Left renal cortex interstitium (tissue), 4 donors: ENCODE measurements around the gene GSTT2. TPM values are rescaled to one million over a fixed set of nuclear protein-coding genes. Genes with fewer than 3 reads are reported as not detected.
"Not testable (repeated sequence)": the region's sequence is repeated elsewhere in the genome, so short reads cannot be mapped to it uniquely, and the experiment has no call there.

Experiments used
- DNase-seq, 4 donors: peaks; one replicate each; pipeline ENCODE4 v3.0.0-alpha.2; 2013; ENCODE audit warnings: low read depth in 4 of 4, low spot score in 2 of 4, missing footprints in 1 of 4
- polyA plus RNA-seq, 4 donors: library from polyadenylated mRNA; unstranded; fragments of 120-200 nt; gene quantifications; one replicate each; pipeline ENCODE4 v1.2.1, GENCODE V29; 2013; ENCODE audit not compliant: insufficient read length in 4 of 4

The GSTT2 gene
- 1 to 10 TPM in 2 of 4 donors, under 1 TPM in 2; 0.60 to 4.8 (median 1.5) TPM for polyA plus RNA-seq

- not testable (repeated sequence) for DNase-seq
Observed at GRCh38 chr22:23979557-23980240, at the start of gene GSTT2. GSTT2 (plus strand) TSS chr22:23980134.

DNA sequence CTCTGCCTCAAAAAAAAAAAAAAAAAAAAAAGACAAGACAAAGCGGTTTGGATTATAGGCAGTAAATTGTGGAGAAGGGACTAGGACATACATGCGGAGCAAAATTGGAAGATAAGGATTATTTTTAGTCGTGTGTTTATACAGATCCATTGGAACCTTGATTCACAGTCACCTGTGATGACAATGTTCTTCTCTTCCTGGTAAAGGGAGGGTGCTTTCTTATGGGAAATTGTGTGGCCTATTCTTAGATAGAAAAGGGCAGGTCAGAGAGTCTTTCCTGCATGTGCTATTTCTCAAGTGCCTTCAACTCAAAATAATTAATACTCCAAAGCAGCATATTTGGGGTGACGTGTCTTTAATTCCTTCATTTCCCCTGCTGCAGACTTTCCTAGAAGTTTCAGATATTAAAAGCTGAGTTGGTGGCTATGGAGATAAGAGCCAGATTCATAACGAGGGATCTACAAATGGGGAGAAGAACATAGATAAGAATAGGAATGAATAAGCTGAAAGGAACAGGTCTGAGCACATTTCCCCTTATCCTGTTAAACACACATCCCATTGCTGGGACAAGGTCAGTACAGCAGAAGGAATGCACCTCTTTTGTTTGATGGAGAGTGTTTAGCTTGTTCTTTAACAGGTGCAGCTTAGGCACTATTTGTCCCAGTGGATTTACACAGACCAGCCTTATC, 41.5 kb upstream of the GSTT2 start:
- no peak for DNase-seq

DNA sequence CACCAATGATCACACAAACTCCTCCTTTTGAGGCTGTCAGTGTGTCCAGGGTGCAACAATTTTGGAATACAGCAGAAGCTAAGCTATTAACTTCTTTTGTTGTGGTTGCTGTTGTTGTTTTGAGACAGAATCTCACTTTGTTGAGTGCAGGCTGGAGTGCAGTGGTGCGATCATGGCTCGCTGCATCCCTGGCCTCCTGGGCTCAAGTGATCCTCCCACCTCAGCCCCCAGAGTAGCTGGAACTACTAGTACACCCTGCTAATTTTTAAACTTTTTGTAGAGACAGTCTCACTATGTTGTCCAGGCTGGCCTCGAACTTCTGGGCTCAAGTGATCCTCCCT, 40.9 kb upstream of the GSTT2 start:
- no peak for DNase-seq

GRCh38 chr22:23940166-23940565, 39.8 kb upstream of the GSTT2 start:
- DNase-seq, result not testable (repeated sequence)

DNA sequence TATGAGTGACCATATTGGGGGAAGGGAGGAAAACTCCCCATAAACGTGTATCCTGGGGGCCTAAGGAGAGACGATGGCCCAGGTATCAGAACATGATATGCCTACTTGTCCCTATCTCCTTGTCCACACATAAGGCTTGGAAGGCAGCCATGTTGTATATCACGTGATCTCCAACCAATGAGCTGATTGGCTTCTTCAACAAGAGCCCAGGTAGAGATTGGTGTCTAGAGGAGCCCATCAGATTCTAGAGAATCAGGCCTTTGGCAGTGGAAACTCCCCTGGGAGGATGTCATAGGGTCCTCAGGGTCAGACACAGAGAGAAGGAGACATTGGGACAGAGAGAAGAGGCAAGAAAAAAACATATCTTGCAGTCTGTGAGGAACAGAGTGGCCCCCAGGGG, 32.5 kb upstream of the GSTT2 start:
- DNase-seq, result not testable (repeated sequence)

GRCh38 chr22:23949764-23950163, 30.2 kb upstream of the GSTT2 start:
- not testable (repeated sequence) for DNase-seq

DNA sequence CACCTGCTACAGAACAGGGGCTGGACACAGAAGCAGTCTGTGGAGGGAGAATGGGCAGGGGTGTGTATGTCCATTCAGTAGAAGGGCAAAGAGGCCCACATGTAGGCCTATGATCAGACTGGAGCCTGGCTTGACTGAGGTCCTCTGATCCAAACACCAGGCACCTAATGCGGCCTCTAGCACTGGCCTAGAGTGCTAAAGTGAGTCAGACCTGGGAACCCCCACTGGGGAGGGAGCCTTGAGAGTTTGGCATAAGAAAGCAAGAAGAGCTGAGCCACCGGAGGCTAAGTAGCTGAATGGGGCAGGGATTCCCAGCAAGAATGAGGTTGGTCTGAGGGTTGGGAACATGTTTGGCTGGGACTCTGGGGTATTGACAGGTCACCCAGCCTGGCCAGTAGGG, 28.6 kb upstream of the GSTT2 start:
- not testable (repeated sequence) for DNase-seq

DNA sequence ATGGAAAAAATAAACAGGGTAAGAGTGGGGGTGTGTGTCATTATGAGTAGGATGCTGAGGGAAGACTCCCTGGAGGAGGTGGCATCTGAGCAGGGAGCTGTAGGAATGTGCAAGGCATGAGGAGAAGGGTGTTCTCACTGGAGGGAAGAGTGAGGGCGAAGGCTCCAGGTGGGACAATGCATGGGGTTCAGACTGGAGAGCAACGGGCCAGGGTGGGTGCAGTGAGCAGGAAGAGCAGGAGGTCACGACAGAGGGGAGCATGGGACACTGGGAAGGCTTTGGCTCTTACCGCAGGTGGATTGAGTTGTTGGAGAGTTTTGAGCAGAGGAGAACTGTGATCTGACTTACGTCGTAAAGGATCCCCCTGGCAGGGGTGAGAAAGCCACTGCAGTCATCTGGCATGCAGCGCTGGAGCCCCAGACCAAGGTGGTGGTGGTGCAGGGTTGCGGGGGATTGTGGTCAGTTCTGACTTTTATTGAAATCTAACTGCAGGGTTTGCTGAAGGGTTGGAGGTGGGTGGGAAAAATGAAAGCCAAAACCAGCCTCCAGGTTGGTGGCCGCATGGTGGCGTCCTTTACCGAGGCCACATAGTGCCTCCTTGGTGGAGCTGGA, 27.0 kb upstream of the GSTT2 start:
- DNase-seq, result not testable (repeated sequence)

DNA sequence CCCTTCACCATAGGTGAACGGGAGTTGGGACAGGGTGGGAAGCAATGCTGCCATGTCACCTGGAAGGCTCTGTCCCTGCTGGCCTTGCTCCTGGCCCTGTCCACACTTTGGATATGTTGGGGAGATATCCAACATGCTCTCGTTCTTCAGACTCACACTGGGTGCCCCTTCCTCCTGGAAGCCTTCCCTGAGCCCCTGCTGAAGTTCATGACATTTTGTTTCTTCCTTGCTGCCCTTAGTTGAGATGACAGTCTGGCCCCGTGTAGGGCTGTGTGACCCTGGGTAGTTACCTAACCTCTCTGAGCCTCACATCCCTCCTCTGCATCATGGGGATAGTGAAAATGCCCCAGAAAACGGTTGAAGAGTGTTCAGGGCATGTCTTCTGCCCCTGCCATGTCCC, 26.4 kb upstream of the GSTT2 start:
- DNase-seq, result not testable (repeated sequence)

- DNase-seq, result not testable (repeated sequence)
Observed at GRCh38 chr22:23954193-23954990, 25.5 kb upstream of the GSTT2 start.

DNA sequence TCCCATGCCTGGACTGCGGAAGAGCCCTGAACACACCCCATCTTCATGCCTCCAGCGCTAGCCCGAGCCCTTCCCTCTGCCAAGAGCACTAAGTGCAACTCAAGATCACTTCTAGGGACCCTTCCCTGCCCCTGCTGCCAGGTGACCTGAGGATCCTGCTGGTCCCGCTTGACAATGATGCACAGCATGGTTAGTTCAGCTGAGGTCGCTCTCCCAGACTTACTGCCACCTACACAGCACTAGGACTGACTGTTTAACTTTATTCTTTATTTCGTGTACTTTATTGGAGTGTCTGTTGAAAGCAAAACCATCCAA, 25.0 kb upstream of the GSTT2 start:
- DNase-seq, result not testable (repeated sequence)

- not testable (repeated sequence) for DNase-seq
Observed at GRCh38 chr22:23955886-23956285, 24.0 kb upstream of the GSTT2 start.

DNA sequence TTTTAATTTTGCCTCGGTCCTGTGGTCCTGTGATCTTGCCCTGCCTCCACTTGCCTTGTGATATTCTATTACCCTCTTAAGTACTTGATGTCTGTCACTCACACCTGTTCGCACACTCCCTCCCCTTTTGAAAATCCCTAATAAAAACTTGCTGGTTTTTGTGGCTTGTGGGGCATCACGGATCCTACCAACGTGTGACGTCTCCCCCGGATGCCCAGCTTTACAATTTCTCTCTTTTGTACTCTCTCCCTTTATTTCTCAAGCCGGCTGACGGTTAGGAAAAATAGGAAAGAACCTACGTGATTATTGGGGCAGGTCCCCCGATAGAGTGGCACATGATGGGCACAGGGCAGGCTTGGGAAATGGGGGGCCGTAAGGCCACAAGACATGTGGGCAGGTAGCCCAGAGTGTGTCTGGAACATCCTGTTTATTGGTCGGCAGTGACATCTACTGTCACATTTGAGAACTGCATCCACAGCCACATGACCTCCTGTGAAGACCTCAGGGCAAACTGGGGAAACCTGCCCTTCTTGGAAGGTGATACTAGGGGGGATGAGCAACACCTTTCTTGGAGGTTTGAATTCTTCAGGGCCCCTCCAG, 23.5 kb upstream of the GSTT2 start:
- peak; percentile 36 to 48 (median 40) for DNase-seq

DNA sequence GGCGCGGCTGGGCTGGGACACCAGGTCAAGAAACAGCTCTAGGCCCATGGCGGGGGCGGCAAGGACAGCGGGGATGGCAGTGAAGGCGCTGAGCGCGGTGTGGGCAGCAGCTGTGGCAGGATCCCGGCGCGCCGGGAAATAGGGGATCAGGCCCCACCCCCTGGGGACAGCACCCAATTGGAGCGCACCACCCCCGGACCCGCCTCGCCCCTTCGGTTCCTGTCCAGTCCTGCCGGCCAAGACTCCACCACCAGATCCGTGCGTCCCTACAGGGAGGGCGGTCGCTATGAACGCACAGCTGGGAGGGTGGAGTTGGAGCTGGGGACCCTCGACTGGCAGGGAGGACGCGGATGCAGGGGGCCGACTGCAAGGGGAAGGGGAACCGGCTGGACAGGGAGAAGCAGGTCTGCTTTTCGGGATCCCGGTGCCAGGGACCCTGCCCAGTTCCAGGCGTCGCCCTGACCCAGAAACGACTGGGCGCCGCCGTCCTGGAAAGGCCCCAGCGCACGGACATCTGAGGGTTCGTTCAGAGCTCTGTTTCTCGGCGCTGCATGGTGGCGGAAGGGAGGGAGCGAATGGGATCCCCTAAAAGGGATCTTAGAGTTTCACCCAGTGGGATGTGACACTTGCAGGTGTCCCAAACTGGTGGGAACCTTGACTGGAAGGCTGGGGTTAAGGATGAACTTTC, 18.7 kb upstream of the GSTT2 start, which contains the start of gene GSTT2B:
Gene GSTT2B, minus strand, starts transcription at position 112 of the 688 bp plus-strand sequence. Its CDS starts 64 bp downstream, at position 48.
- DNase-seq, result not testable (repeated sequence)

- DNase-seq, result not testable (repeated sequence)
Observed at GRCh38 chr22:23966094-23966493, 13.8 kb upstream of the GSTT2 start.

DNA sequence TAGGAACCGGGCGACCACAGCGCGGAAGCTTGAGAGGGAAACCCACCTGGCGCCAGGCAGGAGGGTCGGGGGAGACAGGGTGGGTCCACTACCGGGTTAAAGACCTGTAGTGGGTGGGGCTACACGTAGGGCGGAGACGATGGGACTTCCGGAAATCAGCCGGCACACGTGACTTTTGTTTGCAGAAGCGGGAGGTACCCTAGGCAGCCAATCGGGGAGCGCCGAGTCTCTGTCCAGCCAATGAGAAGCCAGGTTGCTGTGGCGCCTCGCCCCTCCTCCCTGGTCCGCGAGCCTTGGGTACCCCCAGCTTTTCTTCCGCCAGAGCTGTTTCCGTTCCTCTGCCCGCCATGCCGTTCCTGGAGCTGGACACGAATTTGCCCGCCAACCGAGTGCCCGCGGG, 13.4 kb upstream of the GSTT2 start, which contains the start of gene DDTL:
Gene DDTL, plus strand, starts transcription at position 321 of the 400 bp plus-strand sequence. Its CDS starts 27 bp downstream, at position 348.
- DNase-seq, result not testable (repeated sequence)

DNA sequence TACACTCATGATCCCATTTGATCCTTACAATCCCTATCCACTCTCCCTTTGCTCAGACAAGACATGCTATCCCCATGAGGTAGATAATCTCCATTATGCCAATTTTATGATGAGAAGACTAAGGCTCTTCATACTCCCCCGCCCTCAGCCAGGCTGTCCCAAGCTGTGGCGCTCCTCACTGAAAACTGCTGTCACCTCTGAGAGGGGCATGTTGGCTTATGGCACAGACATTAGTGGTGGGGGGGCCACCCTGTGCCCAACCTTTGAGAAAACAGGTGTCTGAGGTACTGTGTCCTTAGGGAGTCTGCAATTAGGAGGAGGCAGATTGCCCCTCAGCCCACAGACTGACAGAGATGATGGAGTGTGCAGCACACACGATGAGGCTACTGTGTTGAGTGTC, 10.9 kb upstream of the GSTT2 start:
- no peak for DNase-seq

- DNase-seq, result no peak
Observed at GRCh38 chr22:23970201-23970641, 9.7 kb upstream of the GSTT2 start.

- DNase-seq, result no peak
Observed at GRCh38 chr22:23970816-23971486, 9.0 kb upstream of the GSTT2 start.
